Neuronal stem cell (in vitro differentiated cells): ENCODE data around the gene TMEM50B.

Experiments used
- DNase-seq: peaks from one replicate; pipeline ENCODE4 v3.0.0-alpha.2; 2013; ENCODE audit warnings: low spot score
- H2AFZ ChIP-seq: one replicate; pipeline ENCODE4 v1.6.1; 2013; ENCODE audit warnings: mild to moderate bottlenecking, low read length, inconsistent platforms
- H2AK5ac ChIP-seq: 2 replicates; pipeline ENCODE4 v1.6.1; 2013; ENCODE audit warnings: low read depth, mild to moderate bottlenecking, inconsistent platforms, low read length, moderate library complexity, mixed read lengths
- H2BK120ac ChIP-seq: 2 replicates; pipeline ENCODE4 v1.6.1; 2013; ENCODE audit warnings: low read depth, mild to moderate bottlenecking, inconsistent platforms, low read length, moderate library complexity, mixed read lengths
- H2BK12ac ChIP-seq: one replicate; pipeline ENCODE4 v1.6.1; 2013; ENCODE audit warnings: low read length, inconsistent platforms
- H2BK15ac ChIP-seq: 2 replicates; pipeline ENCODE4 v1.6.1; 2013; ENCODE audit warnings: mild to moderate bottlenecking, low read length, inconsistent platforms, mixed read lengths
- H2BK5ac ChIP-seq: one replicate; pipeline ENCODE4 v1.6.1; 2013; ENCODE audit warnings: inconsistent platforms, mild to moderate bottlenecking, low read length, moderate library complexity
- H3K14ac ChIP-seq: one replicate; pipeline ENCODE4 v1.6.1; 2013; ENCODE audit warnings: low read length, inconsistent platforms
- H3K18ac ChIP-seq: 2 replicates; pipeline ENCODE4 v1.6.1; 2013; ENCODE audit warnings: low read length, inconsistent platforms
- H3K23ac ChIP-seq: 2 replicates; pipeline ENCODE4 v1.6.1; 2013; ENCODE audit warnings: low read depth, mild to moderate bottlenecking, mixed read lengths, low read length, inconsistent platforms; ENCODE audit not compliant: poor library complexity
- H3K27ac ChIP-seq: replicated peaks from 3 replicates; pipeline ENCODE4 v1.5.1; 2013; ENCODE audit warnings: low read length, inconsistent platforms
- H3K27me3 ChIP-seq, 3 experiments: 2 replicates each; pipeline ENCODE4 v1.6.1; 2013; ENCODE audit warnings: low read length in 3 of 3, mild to moderate bottlenecking in 2 of 3, inconsistent platforms in 1 of 3, low read depth in 1 of 3, mixed read lengths in 1 of 3, moderate library complexity in 1 of 3; ENCODE audit not compliant: control insufficient read depth in 3 of 3, insufficient read depth in 3 of 3
- H3K36me3 ChIP-seq, 2 donors: replicated peaks in 1 of 2; 2 replicates each; pipeline ENCODE4 v1.6.1; 2013; ENCODE audit warnings: low read length in 2 of 2; ENCODE audit not compliant: control insufficient read depth in 2 of 2, insufficient read depth in 2 of 2
- H3K4ac ChIP-seq: 2 replicates; pipeline ENCODE4 v1.6.1; 2013; ENCODE audit warnings: inconsistent platforms, mild to moderate bottlenecking, low read length, moderate library complexity
- H3K4me1 ChIP-seq, 2 donors: 1 replicate in 1 of 2; 2 replicates in 1 of 2; pipeline ENCODE4 v1.6.1; 2013; ENCODE audit warnings: low read length in 2 of 2, low read depth in 1 of 2; ENCODE audit not compliant: control insufficient read depth in 2 of 2, insufficient read depth in 1 of 2
- H3K4me2 ChIP-seq: one replicate; pipeline ENCODE4 v1.6.1; 2013; ENCODE audit warnings: mild to moderate bottlenecking, low read length, inconsistent platforms; ENCODE audit not compliant: insufficient read depth, poor library complexity, severe bottlenecking
- H3K4me3 ChIP-seq, 2 donors: 2 replicates each; pipeline ENCODE4 v1.5.1; 2013; ENCODE audit warnings: low read length in 2 of 2, mild to moderate bottlenecking in 2 of 2, inconsistent platforms in 1 of 2, moderate library complexity in 1 of 2
- H3K79me1 ChIP-seq: one replicate; pipeline ENCODE4 v1.6.1; 2013; ENCODE audit warnings: low read depth, mild to moderate bottlenecking, inconsistent platforms, low read length, moderate library complexity
- H3K9ac ChIP-seq: one replicate; pipeline ENCODE4 v1.6.1; 2013; ENCODE audit warnings: mild to moderate bottlenecking, low read depth, low read length, inconsistent platforms; ENCODE audit not compliant: poor library complexity
- H3K9me3 ChIP-seq, 2 donors: replicated peaks in 1 of 2; 2 replicates each; pipeline versions ENCODE3 to v1.6.1; 2013; ENCODE audit warnings: low read length in 2 of 2, mild to moderate bottlenecking in 2 of 2, inconsistent platforms in 1 of 2, low read depth in 1 of 2, mixed read lengths in 1 of 2, moderate library complexity in 1 of 2; ENCODE audit not compliant: control insufficient read depth in 2 of 2, insufficient read depth in 1 of 2
- H4K8ac ChIP-seq: one replicate; pipeline ENCODE4 v1.6.1; 2013; ENCODE audit warnings: low read depth, mild to moderate bottlenecking, inconsistent platforms, low read length, moderate library complexity
- H4K91ac ChIP-seq: one replicate; pipeline ENCODE4 v1.6.1; 2013; ENCODE audit warnings: low read length, low read depth, mild to moderate bottlenecking, inconsistent platforms; ENCODE audit not compliant: poor library complexity
- WGBS, 2 donors: extraction: QIAGEN DNeasy Blood & Tissue Kit; methylation state at CpG; one replicate each; pipeline ENCODE4 v1.1.7; 2013; ENCODE audit warnings: missing lambda C conversion rate in 2 of 2, mixed read lengths in 1 of 2; ENCODE audit not compliant: insufficient read length in 2 of 2, insufficient replicate concordance in 1 of 2; ENCODE audit errors: extremely low coverage in 2 of 2; 5-methylcytosine and 5-hydroxymethylcytosine counted together

The TMEM50B gene

GRCh38 chr21:33432496-33432895 lies 47.3 kb downstream of the TMEM50B start:
- Histone ChIP-seq H2BK15ac (no peak overlapping the region), H3K9me3 (peaks cover 0 to 2% of the 10 kb centered on the region in 2 donors), H3K4me1 (peaks cover 0 to 7% of the 10 kb centered on the region in 2 donors), H3K27me3 (no peaks in the 10 kb centered on the region), H3K9ac (no peak overlapping the region), H2AFZ (no peak overlapping the region), H2BK12ac (no peak overlapping the region), H3K79me1 (no peaks in the 10 kb centered on the region), H3K14ac (no peak overlapping the region), H3K23ac (no peak overlapping the region), H2BK5ac (no peak overlapping the region), H2BK120ac (no peak overlapping the region), H2AK5ac (no peak overlapping the region), H4K8ac (no peak overlapping the region), H3K36me3 (peaks cover 44 to 95% of the 10 kb centered on the region in 2 donors), H3K4ac (no peak overlapping the region), H4K91ac (no peak overlapping the region), H3K18ac (no peak overlapping the region), H3K27ac (no peak overlapping the region), H3K4me2 (no peak overlapping the region), H3K4me3 (no peak overlapping the region)
- WGBS, 2 donors: no CpG with 5 or more reads among the region's 6 CpGs
- DNase-seq: no peak

- H2BK15ac ChIP-seq: no peak overlapping the region
- H3K4me3 ChIP-seq: no peak overlapping the region
- no peak overlapping the region for H2BK12ac ChIP-seq
- no peak overlapping the region for H3K9ac ChIP-seq
- no peak overlapping the region for H2BK5ac ChIP-seq
- no peak overlapping the region for H4K8ac ChIP-seq
- no peak overlapping the region for H3K4ac ChIP-seq
- no peak overlapping the region for H3K4me2 ChIP-seq
- no CpG with 5 or more reads among the region's 3 CpGs for WGBS, 2 donors
- no peak overlapping the region for H2AFZ ChIP-seq
- H3K79me1 ChIP-seq: no peaks in the 10 kb centered on the region
- H2BK120ac ChIP-seq: no peak overlapping the region
- H3K36me3 ChIP-seq: peaks cover 46 to 93% of the 10 kb centered on the region in 2 donors
- H3K4me1 ChIP-seq: peaks cover 0 to 7% of the 10 kb centered on the region in 2 donors
- no peaks in the 10 kb centered on the region for H3K27me3 ChIP-seq
- no peak overlapping the region for H3K27ac ChIP-seq
- no peak overlapping the region for H2AK5ac ChIP-seq
- H3K14ac ChIP-seq: no peak overlapping the region
- H3K9me3 ChIP-seq: peaks cover 0 to 2% of the 10 kb centered on the region in 2 donors
- no peak overlapping the region for H3K18ac ChIP-seq
- DNase-seq: no peak
- H4K91ac ChIP-seq: no peak overlapping the region
- no peak overlapping the region for H3K23ac ChIP-seq
Observed at GRCh38 chr21:33430858-33431257, 48.9 kb downstream of the TMEM50B start.

DNA sequence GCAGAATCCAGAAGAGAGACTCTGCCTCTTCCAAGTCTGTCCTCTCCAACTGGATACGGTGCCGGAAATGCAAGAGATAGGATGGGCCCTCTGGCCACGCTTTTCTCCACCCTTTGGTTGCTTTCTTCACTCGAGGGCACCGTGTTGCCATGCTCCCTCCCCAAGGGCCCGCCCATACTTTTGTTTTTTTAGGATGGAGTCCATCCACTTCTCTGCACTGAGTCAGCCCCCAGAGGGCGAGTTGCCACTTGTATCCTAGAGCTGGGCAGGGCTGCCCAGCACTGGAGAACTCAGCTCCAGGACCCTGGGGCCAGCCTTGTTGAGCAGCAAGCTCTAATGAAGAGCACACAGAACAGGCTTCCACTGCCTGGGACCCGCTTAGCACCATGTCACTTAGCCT lies 51.1 kb downstream of the TMEM50B start:
- Histone ChIP-seq H3K9ac (no peak overlapping the region), H4K91ac (no peak overlapping the region), H2BK5ac (no peak overlapping the region), H2BK12ac (no peak overlapping the region), H4K8ac (no peak overlapping the region), H3K4ac (no peak overlapping the region), H3K4me1 (no peaks in the 10 kb centered on the region), H3K23ac (no peak overlapping the region), H3K79me1 (no peaks in the 10 kb centered on the region), H2BK15ac (no peak overlapping the region), H2BK120ac (no peak overlapping the region), H3K36me3 (peaks cover 49 to 96% of the 10 kb centered on the region in 2 donors), H2AFZ (no peak overlapping the region), H3K14ac (no peak overlapping the region), H3K27me3 (no peaks in the 10 kb centered on the region), H3K9me3 (peaks cover 0 to 2% of the 10 kb centered on the region in 2 donors), H2AK5ac (no peak overlapping the region), H3K4me2 (no peak overlapping the region), H3K18ac (no peak overlapping the region), H3K27ac (no peak overlapping the region), H3K4me3 (no peak overlapping the region)
- WGBS, 2 donors: no CpG with 5 or more reads among the region's 8 CpGs
- DNase-seq: no peak

DNA sequence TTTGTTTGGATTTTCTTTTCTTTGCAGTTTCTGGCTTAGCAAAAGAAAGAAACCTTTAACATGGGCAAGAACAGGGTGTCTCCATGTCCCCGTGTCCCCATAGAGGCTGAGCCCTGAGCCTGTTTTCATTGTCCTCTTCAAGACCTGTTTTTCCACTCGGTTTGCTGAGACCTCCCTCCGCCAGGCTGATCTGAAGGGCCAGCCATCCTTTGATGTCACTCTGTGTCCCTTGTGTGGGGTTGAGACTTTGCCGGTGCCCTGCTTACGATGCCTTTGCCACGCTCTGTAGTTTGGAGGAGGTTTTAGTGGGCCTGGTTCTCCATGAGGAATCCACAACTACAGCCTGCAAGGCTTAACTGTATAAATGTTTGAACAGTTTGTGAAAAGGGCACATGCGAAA lies 52.7 kb downstream of the TMEM50B start:
- Histone ChIP-seq H4K91ac (no peak overlapping the region), H3K4me2 (no peak overlapping the region), H3K4ac (no peak overlapping the region), H2BK12ac (no peak overlapping the region), H3K4me1 (no peaks in the 10 kb centered on the region), H2AK5ac (no peak overlapping the region), H2BK15ac (no peak overlapping the region), H2BK5ac (no peak overlapping the region), H3K9ac (no peak overlapping the region), H2AFZ (no peak overlapping the region), H4K8ac (no peak overlapping the region), H2BK120ac (no peak overlapping the region), H3K9me3 (peaks cover 0 to 2% of the 10 kb centered on the region in 2 donors), H3K18ac (no peak overlapping the region), H3K23ac (no peak overlapping the region), H3K4me3 (no peak overlapping the region), H3K14ac (no peak overlapping the region), H3K79me1 (no peaks in the 10 kb centered on the region), H3K27me3 (no peaks in the 10 kb centered on the region), H3K36me3 (peaks cover 35 to 86% of the 10 kb centered on the region in 2 donors), H3K27ac (no peak overlapping the region)
- no CpG with 5 or more reads among the region's 7 CpGs for WGBS, 2 donors
- DNase-seq: no peak
